NT2/D1 (cell line): Measurements from ENCODE around the gene ANO1.
"Not testable (repeated sequence)": the region's sequence is repeated elsewhere in the genome, so short reads cannot be mapped to it uniquely, and the experiment has no call there.

Source experiments
- DNase-seq: peaks from one replicate; pipeline ENCODE4 v3.0.0-alpha.2; 2011; ENCODE audit warnings: low read depth, low spot score
- H3K27me3 ChIP-seq: 2 replicates; pipeline ENCODE4 v1.6.0; 2011; ENCODE audit warnings: mild to moderate bottlenecking; ENCODE audit not compliant: insufficient read length, insufficient read depth
- H3K36me3 ChIP-seq: 2 replicates; pipeline ENCODE4 v1.6.1; 2011; ENCODE audit warnings: mild to moderate bottlenecking, low read length, mixed read lengths; ENCODE audit not compliant: insufficient read depth, insufficient read length
- H3K4me1 ChIP-seq: 2 replicates; pipeline ENCODE4 v1.5.1; 2011; ENCODE audit not compliant: insufficient read depth, insufficient read length
- H3K4me3 ChIP-seq: 2 replicates; pipeline ENCODE4 v1.5.1; 2011; ENCODE audit warnings: low read depth; ENCODE audit not compliant: insufficient read length
- H3K9ac ChIP-seq: 2 replicates; pipeline ENCODE4 v1.6.0; 2011; ENCODE audit warnings: low read depth; ENCODE audit not compliant: insufficient read length
- H3K9me3 ChIP-seq: 2 replicates; pipeline ENCODE4 v1.5.1; 2011; ENCODE audit warnings: mild to moderate bottlenecking, low read length; ENCODE audit not compliant: insufficient read depth
- SUZ12 ChIP-seq: IDR thresholded peaks from 2 replicates; pipeline ENCODE4 v1.6.1; 2011; ENCODE audit not compliant: insufficient read length, insufficient read depth; ENCODE audit errors: extremely low read depth
- YY1 ChIP-seq: IDR thresholded peaks from 2 replicates; pipeline ENCODE4 v1.6.1; 2011; ENCODE audit not compliant: insufficient read length, insufficient read depth
- ZNF274 ChIP-seq: IDR thresholded peaks from 2 replicates; pipeline ENCODE4 v1.6.1; 2011; ENCODE audit warnings: mild to moderate bottlenecking, low read depth, low read length

Gene ANO1

DNA sequence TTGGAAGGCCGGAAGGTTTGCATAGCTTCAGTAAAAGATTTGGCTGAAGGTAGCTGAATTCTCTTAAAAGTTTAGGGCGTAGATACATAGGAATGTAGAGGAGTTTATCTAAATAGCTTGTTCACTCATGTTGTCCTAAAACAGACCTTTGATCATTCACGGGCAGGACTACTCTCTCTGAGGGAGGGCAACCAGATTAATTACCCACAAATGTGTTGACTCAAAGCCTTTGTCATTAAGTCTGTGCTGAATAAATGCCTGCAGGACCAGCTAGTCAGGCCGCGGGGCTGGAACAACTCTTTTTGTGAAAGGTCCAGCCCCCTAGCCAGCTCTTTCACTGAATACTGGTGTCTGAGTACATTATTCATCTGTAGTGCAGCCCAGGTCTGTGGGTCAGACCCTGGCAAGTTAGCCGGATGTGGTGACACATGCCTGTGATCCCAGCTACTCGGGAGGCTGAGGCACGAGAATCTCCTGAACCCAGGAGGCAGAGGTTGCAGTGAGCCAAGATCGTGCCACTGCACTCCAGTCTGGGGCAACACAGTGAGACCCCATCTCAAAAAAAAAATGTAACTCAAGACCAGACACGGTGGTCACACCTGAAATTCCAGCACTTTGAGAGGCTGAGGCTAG is 122.2 kb downstream of the ANO1 start:
- Histone ChIP-seq H3K36me3 (peaks cover 16% of the 10 kb centered on the region), H3K4me1 (peaks cover 5% of the 10 kb centered on the region)

GRCh38 chr11:70201047-70201446 is 122.9 kb downstream of the ANO1 start:
- peaks cover 23% of the 10 kb centered on the region for H3K36me3 ChIP-seq
- H3K27me3 ChIP-seq, H3K4me1 ChIP-seq, DNase-seq, H3K9ac ChIP-seq, H3K4me3 ChIP-seq, H3K9me3 ChIP-seq: not testable (repeated sequence)

More for the DNA sequence above, 122.2 kb downstream of the ANO1 start:
- Histone ChIP-seq H3K9ac (no peak overlapping the region), H3K4me3 (no peak overlapping the region), H3K27me3 (peaks cover 2% of the 10 kb centered on the region), H3K9me3 (no peaks in the 10 kb centered on the region; the same call in 1 of the 2 replicates)
- DNase-seq: no peak
- TF ChIP-seq ZNF274 (no peak), SUZ12 (no peak), YY1 (no peak)

- no peaks in the 10 kb centered on the region for H3K27me3 ChIP-seq
- peaks cover 34% of the 10 kb centered on the region for H3K36me3 ChIP-seq
- peak overlapping the region; percentile 96 for H3K4me3 ChIP-seq
- DNase-seq: no peak
- H3K4me1 ChIP-seq: peaks cover 10% of the 10 kb centered on the region
- H3K9ac ChIP-seq: peak overlapping the region; percentile 70
- TF ChIP-seq YY1 (no peak), ZNF274 (no peak), SUZ12 (no peak)
- H3K9me3 ChIP-seq: no peaks in the 10 kb centered on the region; the same call in 1 of the 2 replicates
These were observed 124.1 kb downstream of the ANO1 start for GRCh38 chr11:70201882-70202861.

- Histone ChIP-seq H3K9ac (peak within 1 kb of the TSS; percentile 99), H3K4me3 (peak within 1 kb of the TSS; percentile 96), H3K27me3 (no peaks in the 10 kb centered on the region), H3K9me3 (no peaks in the 10 kb centered on the region; the same call in 1 of the 2 replicates), H3K36me3 (peaks cover 44% of the 10 kb centered on the region), H3K4me1 (peaks cover 16% of the 10 kb centered on the region)
- DNase-seq: peak; percentile 91
- TF ChIP-seq YY1: no peak
These were observed 125.0 kb downstream of the ANO1 start, which contains the start of gene FADD for GRCh38 chr11:70202920-70203750. Gene FADD, plus strand, starts transcription at chr11:70203296. Its CDS starts 164 bp downstream, at chr11:70203460.

DNA sequence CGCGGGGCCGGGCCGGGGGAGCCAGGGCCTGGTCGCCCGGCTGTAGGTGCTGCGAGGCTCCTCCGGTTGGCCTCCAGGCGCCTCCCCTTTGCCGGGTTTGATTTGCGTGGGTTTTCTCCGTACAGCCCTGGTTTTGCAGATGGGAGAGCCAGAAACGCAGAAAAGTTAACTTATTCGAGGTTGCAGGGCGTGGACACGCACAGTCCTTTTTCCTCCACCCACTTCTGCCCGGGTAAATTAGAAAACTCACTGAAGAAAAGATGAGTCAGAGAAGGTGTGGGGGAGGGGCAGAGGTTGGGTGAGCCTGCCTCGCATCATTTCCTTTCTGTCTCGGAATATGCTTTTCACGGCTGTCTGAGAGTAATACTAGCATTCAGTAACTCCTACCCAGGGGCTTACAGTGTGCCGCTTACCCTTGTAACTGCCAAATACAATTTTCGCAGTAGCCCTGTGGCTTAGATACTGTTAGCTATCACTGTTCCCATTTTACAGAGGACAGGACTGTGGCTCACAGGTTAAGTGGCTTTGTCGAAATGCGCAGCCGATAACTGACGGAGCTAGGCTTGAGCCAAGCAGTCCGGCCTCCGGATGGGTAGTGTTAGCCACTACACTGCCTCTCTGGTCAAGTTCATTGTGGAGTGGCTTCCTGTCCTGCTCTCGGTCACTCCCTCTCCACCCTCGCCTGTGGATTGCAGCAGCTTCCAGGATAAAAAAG is 125.8 kb downstream of the ANO1 start:
- Histone ChIP-seq H3K9me3 (no peaks in the 10 kb centered on the region; the same call in 1 of the 2 replicates), H3K4me1 (peaks cover 19% of the 10 kb centered on the region), H3K9ac (peak overlapping the region; percentile 99), H3K27me3 (no peaks in the 10 kb centered on the region), H3K36me3 (peaks cover 52% of the 10 kb centered on the region), H3K4me3 (peak overlapping the region; percentile 96)
- TF ChIP-seq SUZ12 (no peak), YY1 (no peak), ZNF274 (no peak)
- no peak for DNase-seq

DNA sequence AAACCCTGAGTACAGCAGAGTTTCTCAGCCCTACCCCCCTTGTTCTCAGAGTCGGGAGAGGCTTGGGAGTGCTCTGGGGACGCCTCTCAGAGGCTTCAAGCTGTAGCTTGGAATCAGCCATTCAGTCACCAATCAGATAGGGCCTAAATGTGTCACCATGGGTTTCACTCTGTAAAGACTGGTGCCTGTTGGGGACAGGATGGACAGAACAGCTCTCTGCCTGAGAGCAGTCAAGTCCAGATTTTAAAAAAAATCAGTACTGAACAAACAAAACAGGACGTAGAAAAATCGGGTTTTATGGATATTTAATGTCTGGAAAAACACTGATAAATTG is 126.3 kb downstream of the ANO1 start:
- Histone ChIP-seq H3K27me3 (no peaks in the 10 kb centered on the region), H3K9me3 (no peaks in the 10 kb centered on the region; the same call in 1 of the 2 replicates), H3K4me1 (peaks cover 19% of the 10 kb centered on the region), H3K4me3 (peak overlapping the region; percentile 96), H3K9ac (peak overlapping the region; percentile 99), H3K36me3 (peaks cover 57% of the 10 kb centered on the region)
- TF ChIP-seq YY1 (no peak), SUZ12 (no peak), ZNF274 (no peak)
- no peak for DNase-seq
